GM21367 (cell line): Measurements from ENCODE around the gene PCDH9.

Experiments used
- ATAC-seq: cut with Tn5 transposase; IDR thresholded peaks from one replicate; pipeline ENCODE4 v1.9.1; 2021; ENCODE audit not compliant: unreplicated experiment

PCDH9 gene

GRCh38 chr13:67225252-67226159 is 4.6 kb downstream of the PCDH9 start:
- ATAC-seq: no peak

GRCh38 chr13:67224148-67224846 is 5.8 kb downstream of the PCDH9 start:
- ATAC-seq: peak; percentile 58

DNA sequence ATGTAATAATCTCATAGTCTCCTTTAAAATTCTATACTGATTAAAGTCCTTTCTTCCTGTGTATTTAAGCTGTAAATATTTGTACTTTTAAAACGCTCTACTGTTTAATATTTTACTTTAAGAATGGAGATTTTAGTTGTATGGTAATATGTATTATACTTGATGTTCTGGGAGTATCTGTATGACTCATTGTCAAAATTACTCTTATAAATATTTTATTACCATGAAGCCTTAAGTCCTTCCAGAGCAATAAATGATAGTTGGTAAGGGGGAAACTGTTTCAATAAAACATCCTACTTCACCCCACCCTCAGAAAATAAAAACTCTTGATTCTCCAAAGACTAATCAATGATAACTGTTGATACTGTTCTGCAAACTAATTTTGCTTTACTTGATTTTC is 6.4 kb downstream of the PCDH9 start:
- ATAC-seq: no peak

- ATAC-seq: no peak
These were observed 7.1 kb downstream of the PCDH9 start for GRCh38 chr13:67223024-67223423.

DNA sequence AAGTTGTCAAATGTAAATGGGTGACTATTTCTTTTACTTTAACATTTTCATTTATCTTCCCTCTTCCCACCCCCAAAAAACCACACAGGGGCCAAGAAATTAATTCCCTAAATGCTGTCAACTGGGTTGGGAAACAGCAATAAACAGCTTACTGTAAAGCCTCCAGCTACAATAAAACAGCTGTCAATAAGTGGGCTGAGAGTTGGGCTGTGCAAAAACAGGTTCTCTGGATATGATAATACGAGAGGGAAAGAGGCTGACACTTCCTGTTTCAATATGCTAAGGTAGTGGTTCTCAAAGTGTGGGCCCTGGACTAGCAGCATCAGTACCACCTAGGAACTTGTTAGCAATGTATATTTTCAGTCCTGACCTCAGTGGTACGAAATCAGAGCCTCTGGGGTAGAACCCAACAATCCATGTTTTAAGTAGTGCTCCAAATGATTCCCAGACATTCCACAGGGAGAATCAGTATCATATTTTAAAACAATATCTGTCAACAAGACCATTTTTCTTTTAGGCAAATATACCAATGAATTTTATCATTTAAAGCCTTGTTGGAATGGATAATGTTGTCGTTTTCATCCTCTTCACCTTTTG is 8.4 kb downstream of the PCDH9 start:
- no peak for ATAC-seq

DNA sequence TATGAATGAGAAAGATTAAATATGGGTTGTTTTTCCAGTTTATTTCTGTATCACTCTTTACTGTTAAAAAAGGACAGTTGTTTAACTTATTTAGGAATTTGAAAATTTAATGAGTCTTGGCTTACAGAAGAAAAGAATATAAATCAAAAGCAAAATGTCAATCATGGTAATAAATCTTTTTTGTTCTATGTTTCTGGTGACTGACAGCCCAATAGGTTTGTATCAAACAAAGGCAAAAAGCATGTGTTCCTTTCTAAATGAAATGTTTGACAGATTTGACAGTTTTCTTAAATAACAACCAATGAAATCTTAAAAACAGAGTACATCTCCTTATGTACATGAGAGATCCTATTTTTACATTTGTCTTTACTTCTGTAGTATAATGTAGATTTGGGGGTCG is 11.0 kb downstream of the PCDH9 start:
- ATAC-seq: no peak

- no peak for ATAC-seq
These were observed 12.3 kb downstream of the PCDH9 start for GRCh38 chr13:67217880-67218279.

GRCh38 chr13:67216864-67217263 is 13.3 kb downstream of the PCDH9 start:
- no peak for ATAC-seq

GRCh38 chr13:67210208-67210607 is 19.9 kb downstream of the PCDH9 start:
- no peak for ATAC-seq

DNA sequence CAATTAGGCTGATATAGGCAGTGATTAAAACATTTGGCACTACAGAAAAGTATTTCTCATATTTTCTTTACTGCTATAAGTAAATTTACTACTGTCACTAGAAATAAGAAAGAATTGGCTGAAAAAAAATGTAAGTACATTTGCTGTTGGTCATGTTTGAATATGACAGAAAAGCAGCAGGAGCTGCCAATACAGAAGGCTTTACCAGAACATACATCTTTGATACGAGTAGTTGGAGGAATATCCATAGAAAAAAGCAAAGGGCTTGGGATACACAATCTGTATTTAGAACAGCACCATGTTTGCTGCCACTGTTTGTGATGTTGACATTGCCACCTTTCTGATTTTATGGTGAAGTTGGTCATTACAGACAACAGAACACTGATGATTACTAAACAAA is 21.6 kb downstream of the PCDH9 start:
- ATAC-seq: no peak

GRCh38 chr13:67204764-67205163 is 25.4 kb downstream of the PCDH9 start:
- ATAC-seq: no peak

GRCh38 chr13:67200605-67201004 is 29.5 kb downstream of the PCDH9 start:
- no peak for ATAC-seq

GRCh38 chr13:67200183-67200582 is 30.0 kb downstream of the PCDH9 start:
- no peak for ATAC-seq

DNA sequence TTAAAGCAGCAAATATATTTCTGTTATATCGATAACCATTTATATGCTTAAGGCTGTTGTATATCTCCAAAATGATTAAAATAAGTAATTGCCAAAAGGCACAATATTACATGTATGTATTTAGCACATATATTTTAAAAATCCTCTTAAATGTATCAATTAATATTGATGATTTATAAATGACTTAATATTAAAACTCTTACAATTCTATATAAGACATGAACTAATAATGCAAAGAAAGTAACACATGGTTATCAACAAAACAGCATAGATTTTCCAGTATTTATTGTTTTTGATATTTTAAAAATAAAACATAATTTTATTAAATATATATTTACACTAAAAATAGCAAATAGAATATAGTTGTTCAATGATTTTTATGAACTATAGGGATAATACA is 32.4 kb downstream of the PCDH9 start:
- ATAC-seq: no peak

GRCh38 chr13:67193979-67194378 is 36.2 kb downstream of the PCDH9 start:
- ATAC-seq: no peak

- ATAC-seq: no peak
These were observed 37.4 kb downstream of the PCDH9 start for GRCh38 chr13:67192751-67193150.

- no peak for ATAC-seq
These were observed 43.1 kb downstream of the PCDH9 start for GRCh38 chr13:67186995-67187569.

- ATAC-seq: no peak
These were observed 45.9 kb downstream of the PCDH9 start for GRCh38 chr13:67184247-67184646.

GRCh38 chr13:67183151-67183550 is 47.0 kb downstream of the PCDH9 start:
- ATAC-seq: no peak

DNA sequence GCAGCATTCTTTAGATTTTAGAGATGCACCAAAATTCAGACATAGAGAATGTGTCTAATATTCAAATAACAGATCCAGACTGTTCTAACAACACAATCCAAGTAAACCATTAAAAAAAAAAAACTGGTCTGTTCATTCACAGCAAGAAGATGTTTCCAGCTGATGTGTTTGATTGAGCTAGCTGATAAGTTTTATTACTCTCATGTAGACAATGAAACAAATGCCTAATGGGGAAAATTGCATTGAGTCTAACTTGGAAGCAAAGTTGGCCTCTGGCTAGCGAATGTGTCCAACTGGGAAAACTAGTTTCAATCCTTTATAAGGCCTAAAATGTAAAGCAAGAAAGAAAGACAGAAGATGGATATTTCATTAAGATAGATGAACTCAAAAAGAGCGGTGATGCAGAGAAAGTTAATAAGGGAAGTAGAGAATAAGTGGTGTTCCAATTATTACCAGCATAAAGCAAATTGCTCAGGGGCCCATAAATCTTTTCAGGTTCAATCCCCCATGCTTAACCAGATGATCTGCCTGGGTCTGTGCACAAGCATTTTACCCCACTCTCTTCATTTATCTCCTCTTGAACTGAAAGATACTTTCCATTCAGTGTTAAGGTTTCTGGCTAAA is 54.2 kb downstream of the PCDH9 start:
- ATAC-seq: no peak

DNA sequence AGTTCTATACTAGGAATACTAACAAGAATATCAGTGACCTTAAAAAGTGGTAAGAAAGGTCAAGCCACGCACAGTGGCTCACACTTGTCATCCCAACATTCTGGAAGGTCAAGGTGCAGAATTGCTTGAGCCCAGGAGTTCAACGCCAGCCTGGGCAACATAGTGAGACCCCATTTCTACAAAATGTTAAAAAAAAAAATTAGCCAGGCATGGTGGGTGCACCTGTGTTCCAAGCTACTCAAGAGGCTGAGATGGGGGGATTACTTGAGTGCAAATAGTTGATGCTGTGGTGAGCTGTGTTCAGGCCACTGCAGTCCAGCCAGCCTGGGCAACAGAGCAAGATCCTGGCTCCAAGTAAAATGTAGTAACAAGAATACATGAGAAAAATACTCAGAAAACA is 61.8 kb downstream of the PCDH9 start:
- ATAC-seq: no peak
